Subcutaneous adipose tissue (tissue), 4 donors: Measurements from ENCODE around the gene SERTAD2. TPM values are rescaled to one million over a fixed set of nuclear protein-coding genes. Genes with fewer than 3 reads are reported as not detected.

Source experiments
- total RNA-seq, 4 donors: library from RNA; depleted of rRNA; stranded (reverse); fragments of >200 nt; gene quantifications; one replicate each; pipeline ENCODE4 v1.1.0, GENCODE V29; 2016
- TF ChIP-seq, protein P1 (sequence below): fragments of 450-650 bp; IDR thresholded peaks from one replicate; pipeline ENCODE4 v1.5.1; 2016; ENCODE audit warnings: low read depth, mild to moderate bottlenecking, control low read depth, antibody characterized with exemption, moderate library complexity

SERTAD2 gene
- total RNA-seq, 4 donors from 2014 or later: 17.5 to 25.2 (median 20.0) TPM

DNA sequence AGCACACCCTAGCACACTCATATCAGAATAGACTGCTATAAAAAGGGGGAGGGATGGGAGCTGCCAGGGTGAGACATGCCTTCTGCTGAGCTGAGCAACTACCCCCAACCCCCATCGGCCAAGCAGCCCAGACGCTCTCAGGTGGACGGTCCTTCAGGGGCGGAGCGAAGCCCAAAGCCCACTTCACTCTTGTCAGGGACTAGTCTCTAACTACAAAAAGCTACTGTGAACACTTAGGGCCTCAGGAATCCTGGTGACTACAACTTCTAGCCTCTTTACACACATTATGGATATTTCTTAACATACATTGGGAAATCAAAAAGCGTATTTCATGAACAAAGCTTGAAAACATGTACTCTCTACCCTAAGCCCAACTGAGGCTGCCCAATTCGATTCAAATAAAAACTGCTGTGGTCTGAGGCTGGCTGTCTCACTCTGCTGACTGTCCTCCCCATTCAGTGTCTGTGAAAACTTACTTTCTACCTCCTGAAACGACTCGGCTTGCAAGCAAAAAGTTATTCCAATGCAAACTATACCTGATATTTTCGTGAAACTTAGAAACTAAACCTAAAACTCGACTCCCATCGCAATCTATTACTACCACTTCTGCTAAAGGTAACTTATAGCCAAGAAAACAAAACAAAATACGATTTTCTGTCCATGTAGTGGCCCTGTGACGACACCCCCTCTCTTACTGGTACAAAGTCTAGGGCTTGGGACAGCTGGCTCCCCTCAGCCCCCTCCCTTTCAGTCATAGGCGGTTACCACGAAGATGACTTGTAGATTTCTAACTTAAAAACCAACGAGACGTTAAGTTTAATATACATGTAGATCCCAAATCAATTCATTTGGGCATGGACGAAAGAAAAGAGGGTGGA, 1.2 kb downstream of the SERTAD2 start:
- TF ChIP-seq, protein P1, sequence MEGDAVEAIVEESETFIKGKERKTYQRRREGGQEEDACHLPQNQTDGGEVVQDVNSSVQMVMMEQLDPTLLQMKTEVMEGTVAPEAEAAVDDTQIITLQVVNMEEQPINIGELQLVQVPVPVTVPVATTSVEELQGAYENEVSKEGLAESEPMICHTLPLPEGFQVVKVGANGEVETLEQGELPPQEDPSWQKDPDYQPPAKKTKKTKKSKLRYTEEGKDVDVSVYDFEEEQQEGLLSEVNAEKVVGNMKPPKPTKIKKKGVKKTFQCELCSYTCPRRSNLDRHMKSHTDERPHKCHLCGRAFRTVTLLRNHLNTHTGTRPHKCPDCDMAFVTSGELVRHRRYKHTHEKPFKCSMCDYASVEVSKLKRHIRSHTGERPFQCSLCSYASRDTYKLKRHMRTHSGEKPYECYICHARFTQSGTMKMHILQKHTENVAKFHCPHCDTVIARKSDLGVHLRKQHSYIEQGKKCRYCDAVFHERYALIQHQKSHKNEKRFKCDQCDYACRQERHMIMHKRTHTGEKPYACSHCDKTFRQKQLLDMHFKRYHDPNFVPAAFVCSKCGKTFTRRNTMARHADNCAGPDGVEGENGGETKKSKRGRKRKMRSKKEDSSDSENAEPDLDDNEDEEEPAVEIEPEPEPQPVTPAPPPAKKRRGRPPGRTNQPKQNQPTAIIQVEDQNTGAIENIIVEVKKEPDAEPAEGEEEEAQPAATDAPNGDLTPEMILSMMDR: no peak

DNA sequence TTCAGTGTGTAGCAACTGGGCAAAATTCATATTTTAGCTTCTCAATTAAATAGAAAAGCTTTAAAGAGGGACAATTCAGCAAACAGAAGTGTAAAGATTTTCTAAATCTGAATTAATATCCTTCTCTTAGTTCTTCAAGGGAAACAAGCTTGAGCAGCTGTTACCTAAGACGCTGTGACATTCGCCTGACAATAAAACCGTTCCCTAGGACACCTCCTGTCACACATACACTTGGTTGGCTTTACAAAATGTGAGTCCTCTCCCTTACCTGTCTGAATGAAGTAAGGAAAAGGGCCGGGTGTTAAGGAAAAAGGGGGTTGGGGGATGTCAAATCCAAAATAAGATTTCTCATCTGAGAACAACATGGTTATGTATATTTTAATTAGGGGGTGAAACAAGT, 2.1 kb downstream of the SERTAD2 start:
- TF ChIP-seq, protein P1: no peak

DNA sequence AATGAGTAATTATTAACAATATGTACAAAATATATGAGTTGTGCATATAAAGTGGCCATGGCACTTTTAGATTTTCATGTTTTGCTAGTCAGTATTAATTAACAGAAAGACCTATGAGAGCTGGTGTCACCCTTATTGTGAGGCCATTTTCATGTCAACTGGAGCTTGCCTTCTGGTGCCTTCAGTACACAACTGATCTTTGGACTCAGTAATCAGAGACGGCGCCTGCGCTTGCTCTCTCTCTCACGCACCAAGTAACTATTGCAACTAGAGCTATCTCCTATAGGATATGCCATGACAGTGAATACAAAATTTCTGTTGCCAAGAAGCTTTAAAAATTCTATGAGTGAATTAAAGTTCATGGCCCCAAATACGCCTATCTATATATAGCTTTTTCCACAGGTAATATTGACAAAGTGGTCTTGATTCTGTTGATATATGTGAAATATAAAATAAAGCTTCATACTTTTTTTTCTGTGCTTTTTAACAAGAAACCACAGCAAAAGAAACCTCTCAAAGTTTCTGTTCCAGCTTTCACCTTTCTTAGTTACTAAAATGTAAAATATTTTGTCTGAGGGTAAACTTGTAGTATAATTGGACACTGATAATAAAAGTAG, 2.9 kb downstream of the SERTAD2 start:
- TF ChIP-seq, protein P1: no peak

DNA sequence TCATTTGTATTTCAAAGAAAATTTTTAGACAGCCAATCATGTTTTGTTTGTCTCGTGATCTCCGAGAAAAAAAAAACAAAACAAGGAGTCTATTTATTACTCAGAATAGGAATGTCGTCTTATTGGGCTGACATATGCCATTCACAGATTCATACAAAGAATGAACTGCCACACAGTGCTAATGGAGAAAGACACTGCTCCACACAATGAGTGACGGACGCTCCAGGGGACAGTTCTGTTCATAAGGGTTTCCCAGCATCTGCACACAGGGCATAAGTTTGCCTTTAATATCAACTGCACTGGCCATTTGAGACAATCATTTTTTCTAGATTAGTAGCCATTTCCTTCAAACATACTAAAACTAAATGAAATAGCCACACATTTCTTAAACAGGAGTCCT, 3.4 kb downstream of the SERTAD2 start:
- TF ChIP-seq, protein P1: no peak

DNA sequence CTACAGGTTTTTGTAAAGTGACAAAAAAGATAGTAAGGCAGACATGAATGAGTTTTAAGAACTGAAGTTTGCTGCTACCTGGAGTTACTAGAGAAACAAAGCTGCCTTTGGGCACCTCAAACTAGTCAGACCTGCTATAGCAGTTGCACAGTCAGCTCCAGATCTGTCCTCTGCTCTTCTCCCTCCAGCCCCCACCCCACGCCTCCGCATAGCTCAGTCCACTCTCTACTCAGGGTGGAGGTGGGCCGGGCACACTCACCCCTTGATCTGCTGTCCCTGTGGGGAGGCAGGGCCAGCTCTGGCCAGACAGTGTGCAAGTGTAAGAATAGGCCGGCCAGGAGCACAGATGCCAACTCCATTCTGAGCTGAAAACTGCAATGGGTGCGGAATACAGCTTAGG, 4.1 kb downstream of the SERTAD2 start:
- TF ChIP-seq, protein P1: no peak

DNA sequence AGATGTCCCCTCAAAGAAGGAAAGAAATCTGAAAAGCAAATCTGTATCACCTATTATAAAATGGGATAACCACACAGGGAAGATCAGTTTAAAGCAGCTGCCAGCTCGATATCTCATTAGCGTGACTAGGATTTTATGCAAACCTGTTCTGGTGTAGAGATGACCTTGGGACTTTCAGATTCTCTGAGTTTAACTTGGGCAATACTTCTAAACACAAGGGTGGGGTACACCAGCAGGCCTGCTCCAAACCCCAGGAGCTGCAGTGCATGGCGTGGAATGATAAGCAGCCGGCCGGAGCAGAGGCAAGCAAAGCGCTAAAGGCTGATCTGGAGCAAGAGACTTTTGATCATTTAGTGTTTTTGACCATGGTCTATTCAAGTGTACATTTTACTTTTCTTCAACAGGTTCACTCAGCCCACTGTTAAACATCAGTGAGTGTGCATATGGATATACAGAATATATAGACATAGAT, 4.7 kb downstream of the SERTAD2 start:
- TF ChIP-seq, protein P1: no peak

DNA sequence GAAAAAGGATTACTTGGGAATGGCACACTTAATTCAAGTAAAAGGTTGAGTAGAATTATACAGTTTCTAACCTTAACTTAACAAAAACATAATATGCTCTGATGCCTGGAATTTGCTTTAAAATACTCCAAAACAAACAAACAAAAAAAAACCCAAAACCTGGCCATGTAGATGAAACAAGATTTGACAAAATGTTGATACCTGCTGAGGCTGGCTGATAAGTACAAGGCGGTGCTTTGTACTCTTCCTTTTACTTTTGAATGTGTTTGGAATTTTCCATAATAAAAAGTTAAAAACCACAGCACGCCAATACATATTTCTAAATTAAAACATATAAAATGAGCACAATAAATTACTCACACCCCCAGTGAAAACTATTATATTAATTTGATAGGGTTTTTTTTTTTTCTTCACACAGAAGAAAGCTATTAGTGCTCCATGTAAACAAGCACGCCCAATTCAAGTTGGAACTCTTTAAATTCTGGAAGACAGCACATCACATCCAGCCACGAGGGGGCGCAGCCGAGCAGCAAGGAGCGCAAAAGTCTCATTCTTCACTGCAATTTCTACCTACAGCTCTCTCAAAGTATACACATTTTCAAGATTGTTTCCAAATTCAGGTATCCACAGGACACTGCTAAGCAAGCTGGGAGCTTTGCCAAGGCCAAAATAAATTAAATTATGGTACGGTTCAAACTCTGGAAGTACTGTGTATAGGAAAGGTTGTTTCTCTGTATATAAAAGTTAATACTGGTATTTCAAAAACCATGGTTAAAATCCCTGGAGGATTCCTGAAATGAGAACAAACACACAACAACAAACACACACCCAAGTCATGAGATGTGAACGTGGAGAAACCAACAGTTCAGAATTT, 7.5 kb downstream of the SERTAD2 start:
- TF ChIP-seq, protein P1: no peak
